ELR (cell line): Measurements from ENCODE around the gene IL34.
"Not testable (repeated sequence)": the region's sequence is repeated elsewhere in the genome, so short reads cannot be mapped to it uniquely, and the experiment has no call there.

ENCODE experiments used
- DNase-seq: peaks from one replicate; pipeline ENCODE4 v3.0.0-alpha.2; 2015; ENCODE audit warnings: low read depth

Gene IL34

DNA sequence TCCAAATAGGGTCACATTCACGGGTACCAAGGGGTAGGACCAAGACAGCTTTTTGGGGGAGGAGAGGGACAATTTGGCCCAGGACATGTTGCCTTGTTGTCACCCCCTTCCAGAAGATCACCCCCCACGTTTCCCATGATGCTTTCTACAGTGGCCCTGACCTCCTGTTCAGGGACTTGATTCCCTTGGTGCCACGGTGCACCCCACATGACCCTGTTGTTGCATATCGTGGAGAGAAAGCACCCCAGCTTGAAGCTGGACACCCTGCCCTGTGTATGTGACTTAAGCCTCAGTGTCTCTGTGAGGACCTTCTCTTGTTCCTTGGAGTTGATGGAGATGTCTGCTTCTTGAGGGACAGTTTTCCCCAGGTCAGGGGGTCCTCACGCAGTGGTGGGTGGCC is 12.6 kb downstream of the IL34 start:
- no peak for DNase-seq

DNA sequence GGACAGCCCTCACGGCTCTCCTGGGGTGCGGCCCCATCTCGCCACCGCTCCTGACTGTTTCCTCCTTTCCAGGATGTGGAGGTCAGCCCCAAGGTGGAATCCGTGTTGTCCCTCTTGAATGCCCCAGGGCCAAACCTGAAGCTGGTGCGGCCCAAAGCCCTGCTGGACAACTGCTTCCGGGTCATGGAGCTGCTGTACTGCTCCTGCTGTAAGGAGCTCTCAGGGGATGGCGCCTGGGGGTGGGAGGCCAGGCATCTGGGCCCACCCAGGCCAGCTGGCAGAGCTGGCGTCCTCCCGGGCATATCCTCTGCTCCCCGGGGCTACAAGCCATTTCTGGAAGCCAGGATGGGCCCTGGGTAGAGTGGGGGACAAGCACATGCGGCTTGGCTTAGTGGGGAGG is 13.2 kb downstream of the IL34 start:
- DNase-seq = no peak

DNA sequence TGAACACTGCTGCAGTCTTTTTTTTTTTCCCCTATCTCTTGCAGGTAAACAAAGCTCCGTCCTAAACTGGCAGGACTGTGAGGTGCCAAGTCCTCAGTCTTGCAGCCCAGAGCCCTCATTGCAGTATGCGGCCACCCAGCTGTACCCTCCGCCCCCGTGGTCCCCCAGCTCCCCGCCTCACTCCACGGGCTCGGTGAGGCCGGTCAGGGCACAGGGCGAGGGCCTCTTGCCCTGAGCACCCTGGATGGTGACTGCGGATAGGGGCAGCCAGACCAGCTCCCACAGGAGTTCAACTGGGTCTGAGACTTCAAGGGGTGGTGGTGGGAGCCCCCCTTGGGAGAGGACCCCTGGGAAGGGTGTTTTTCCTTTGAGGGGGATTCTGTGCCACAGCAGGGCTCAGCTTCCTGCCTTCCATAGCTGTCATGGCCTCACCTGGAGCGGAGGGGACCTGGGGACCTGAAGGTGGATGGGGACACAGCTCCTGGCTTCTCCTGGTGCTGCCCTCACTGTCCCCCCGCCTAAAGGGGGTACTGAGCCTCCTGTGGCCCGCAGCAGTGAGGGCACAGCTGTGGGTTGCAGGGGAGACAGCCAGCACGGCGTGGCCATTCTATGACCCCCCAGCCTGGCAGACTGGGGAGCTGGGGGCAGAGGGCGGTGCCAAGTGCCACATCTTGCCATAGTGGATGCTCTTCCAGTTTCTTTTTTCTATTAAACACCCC is 13.8 kb downstream of the IL34 start:
- DNase-seq = no peak

- no peak for DNase-seq
Measured at GRCh38 chr16:70660672-70661350, 14.5 kb downstream of the IL34 start.

GRCh38 chr16:70661534-70661917 is 15.2 kb downstream of the IL34 start:
- no peak for DNase-seq

GRCh38 chr16:70661918-70662641 is 15.7 kb downstream of the IL34 start:
- DNase-seq = no peak

DNA sequence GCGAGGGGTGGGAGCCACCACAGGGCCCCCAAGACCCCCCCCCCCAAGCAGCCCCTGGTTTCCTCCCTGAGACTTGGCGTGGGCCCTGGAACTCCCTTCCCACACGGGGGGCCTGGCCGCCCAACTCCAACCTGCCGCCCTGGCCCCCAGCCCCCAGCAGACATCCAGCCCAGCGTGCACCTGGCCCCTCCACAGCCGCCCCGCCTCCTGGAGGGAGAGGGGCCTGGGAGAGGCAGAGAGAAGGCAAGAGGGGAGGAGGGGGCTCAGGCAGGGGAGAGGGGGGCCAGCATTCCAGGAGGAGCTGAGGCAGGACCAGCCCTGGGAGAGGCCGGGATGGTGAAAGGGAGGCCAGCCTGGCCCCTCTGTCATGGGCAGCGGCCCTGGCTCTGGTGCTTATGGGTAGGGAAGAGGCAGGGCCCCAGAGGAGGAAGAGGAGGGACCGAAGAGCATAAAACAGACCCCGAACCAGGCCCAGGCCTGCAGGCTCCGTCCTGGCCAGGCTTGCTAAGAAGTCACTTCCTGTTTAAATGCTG is 16.7 kb downstream of the IL34 start:
- DNase-seq = no peak

- no peak for DNase-seq
Measured at GRCh38 chr16:70663524-70664324, 17.4 kb downstream of the IL34 start.

- no peak for DNase-seq
Measured at GRCh38 chr16:70664325-70665112, 18.2 kb downstream of the IL34 start.

- DNase-seq = no peak
Measured at GRCh38 chr16:70665113-70665694, 18.8 kb downstream of the IL34 start.

GRCh38 chr16:70665806-70666735 is 19.7 kb downstream of the IL34 start:
- DNase-seq = no peak

DNA sequence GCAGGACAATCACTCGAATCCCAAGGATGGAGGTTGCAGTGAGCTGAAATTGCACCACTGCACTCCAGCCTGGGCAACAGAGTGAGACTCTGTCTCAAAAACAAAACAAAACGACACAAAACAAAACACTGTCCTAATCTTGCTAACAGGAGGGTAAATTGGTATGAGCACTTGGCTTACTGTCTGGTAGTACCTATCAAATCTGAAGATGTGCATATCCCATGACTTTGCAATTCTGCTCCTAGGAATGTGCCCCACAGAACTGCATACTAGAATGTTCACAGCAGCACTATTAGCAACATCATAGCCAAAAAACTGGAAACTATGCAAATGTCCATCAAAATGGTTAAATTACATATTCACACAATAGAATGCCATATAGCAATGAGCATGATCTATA is 23.8 kb downstream of the IL34 start:
- DNase-seq = no peak

DNA sequence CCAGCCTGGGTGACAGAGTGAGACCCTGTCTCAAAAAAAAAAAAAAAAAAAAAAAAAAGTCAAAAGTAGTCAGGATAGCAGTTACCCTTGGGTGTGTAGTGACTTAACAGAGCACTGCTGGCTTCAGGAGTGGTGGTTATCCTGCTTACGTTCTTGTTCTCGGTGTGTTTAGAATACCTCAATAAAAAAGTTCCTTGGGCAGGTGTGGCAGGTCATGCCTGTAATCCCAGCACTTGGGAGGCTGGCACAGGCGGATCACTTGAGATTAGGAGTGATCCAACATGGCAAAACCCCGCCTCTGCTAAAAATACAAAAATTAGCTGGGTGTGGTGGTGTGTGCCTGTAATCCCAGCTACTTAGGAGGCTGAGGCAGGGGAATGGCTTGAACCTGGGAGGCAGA is 24.6 kb downstream of the IL34 start:
- not testable (repeated sequence) for DNase-seq

DNA sequence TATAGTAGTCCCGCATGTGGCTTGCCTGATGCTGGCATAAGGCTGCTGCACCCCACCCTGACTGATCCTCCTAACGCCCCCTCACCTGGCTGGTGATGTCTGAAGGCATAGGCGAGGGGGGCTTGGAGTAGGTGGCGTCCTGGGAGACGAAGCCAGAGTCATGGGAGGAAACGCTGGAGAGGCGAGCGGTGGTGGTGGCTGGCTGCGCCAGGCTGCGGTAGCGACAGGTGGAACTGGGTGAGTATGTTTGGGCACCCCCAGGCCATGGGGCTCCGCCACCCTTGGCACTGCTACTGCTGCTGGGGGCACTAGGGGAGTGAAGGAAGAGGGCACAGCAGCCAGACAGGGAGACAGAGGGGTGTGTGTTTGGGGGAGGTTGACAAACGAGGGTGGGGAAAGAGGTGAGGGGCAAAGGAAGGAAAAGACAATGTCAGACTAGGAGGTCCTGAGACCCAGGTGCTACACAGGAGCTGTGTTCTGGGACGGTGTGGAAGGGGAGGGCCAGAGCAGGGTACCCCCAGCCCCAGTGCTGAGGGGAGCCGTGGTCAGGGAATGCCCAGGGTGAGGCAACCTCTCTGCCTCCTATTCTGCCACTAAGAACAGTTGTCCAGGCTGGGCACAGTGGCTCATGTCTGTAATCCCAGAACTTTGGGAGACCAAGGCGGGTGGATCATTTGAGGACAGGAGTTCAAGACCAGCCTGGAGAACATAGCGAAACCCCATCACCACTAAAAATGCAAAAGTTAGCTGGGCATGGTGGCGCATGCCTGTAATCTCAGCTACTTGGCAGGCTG is 28.1 kb downstream of the IL34 start:
- no peak for DNase-seq

- DNase-seq = no peak
Measured at GRCh38 chr16:70675851-70676513, 29.6 kb downstream of the IL34 start.

GRCh38 chr16:70676675-70677498 is 30.5 kb downstream of the IL34 start:
- DNase-seq = no peak

DNA sequence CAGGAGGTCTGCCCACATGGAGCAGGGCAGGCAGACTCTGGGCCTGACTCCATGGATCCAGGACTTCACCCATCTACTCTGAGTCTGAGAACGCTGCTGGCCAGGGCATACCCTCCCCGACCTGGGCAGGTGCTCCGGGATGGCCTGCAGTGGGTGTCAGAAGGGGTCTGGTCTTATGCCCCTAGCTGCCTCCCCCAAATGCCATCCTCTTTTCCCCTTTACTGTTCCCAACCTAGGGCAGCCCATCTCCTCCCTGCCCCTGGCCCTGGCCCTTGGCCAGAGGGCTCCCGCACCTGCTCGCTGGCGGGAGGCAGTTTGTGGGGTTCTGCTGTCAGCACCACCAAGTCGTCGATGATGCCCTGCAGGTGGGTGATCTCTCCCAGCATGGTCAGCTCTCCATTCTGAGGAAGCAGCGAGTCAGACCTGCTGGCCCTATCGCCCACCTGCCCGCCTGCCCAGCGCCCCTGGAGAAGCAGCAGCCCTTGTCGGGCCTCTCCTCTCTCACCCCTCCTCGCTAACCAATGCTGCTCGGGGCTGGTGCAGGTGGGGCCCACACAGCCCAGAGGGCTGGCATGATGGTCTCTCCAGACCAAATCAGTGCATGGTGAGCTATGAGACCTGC is 31.3 kb downstream of the IL34 start:
- no peak for DNase-seq
